Liver (tissue), 9 donors: Measurements from ENCODE around the gene MUL1. TPM values are rescaled to one million over a fixed set of nuclear protein-coding genes. Genes with fewer than 3 reads are reported as not detected.

Experiments used
- DNase-seq: peaks from one replicate; pipeline ENCODE4 v3.0.0-alpha.2; 2017; ENCODE audit warnings: low spot score
- H3K27ac ChIP-seq, 2 donors: one replicate each; pipeline ENCODE4 v1.7.0; 2013; ENCODE audit warnings: inconsistent platforms in 2 of 2, low read length in 2 of 2, control low read depth in 1 of 2, low read depth in 1 of 2, mild to moderate bottlenecking in 1 of 2
- H3K27me3 ChIP-seq, 4 donors: one replicate each; pipeline versions ENCODE4 v1.6.1 to v1.7.0; 2013; ENCODE audit warnings: low read length in 3 of 4, inconsistent platforms in 1 of 4, mild to moderate bottlenecking in 1 of 4, moderate library complexity in 1 of 4; ENCODE audit not compliant: control insufficient read depth in 4 of 4, insufficient read depth in 4 of 4
- H3K36me3 ChIP-seq, 4 donors: one replicate each; pipeline versions ENCODE4 v1.6.1 to v1.7.0; 2013; ENCODE audit warnings: low read length in 3 of 4, mild to moderate bottlenecking in 3 of 4, low read depth in 1 of 4, moderate library complexity in 1 of 4; ENCODE audit not compliant: control insufficient read depth in 4 of 4, insufficient read depth in 3 of 4
- H3K4me1 ChIP-seq, 4 donors: one replicate each; pipeline versions ENCODE4 v1.6.1 to v1.7.0; 2013; ENCODE audit warnings: low read length in 3 of 4, mild to moderate bottlenecking in 3 of 4, moderate library complexity in 1 of 4; ENCODE audit not compliant: control insufficient read depth in 4 of 4, insufficient read depth in 4 of 4
- H3K4me3 ChIP-seq, 3 donors: one replicate each; pipeline versions ENCODE4 v1.6.1 to v1.7.0; 2013; ENCODE audit warnings: low read length in 3 of 3, control low read depth in 1 of 3, low read depth in 1 of 3, mild to moderate bottlenecking in 1 of 3
- H3K9ac ChIP-seq, 2 donors: one replicate each; pipeline ENCODE4 v1.7.0; 2013; ENCODE audit warnings: low read length in 2 of 2, mild to moderate bottlenecking in 2 of 2, moderate library complexity in 2 of 2, control low read depth in 1 of 2, low read depth in 1 of 2
- H3K9me3 ChIP-seq, 4 donors: one replicate each; pipeline versions ENCODE4 v1.6.1 to v1.7.0; 2013; ENCODE audit warnings: low read length in 3 of 4; ENCODE audit not compliant: control insufficient read depth in 4 of 4
- CTCF ChIP-seq: fragments of 150-350 bp; IDR thresholded peaks from 2 replicates; pipeline ENCODE4 v1.5.1; 2017; ENCODE audit warnings: improper control_type of control experiment, low read depth, low read length; ENCODE audit not compliant: missing input control
- EGR1 ChIP-seq, 2 donors: IDR thresholded peaks; 2 replicates each; pipeline ENCODE4 v1.6.1; 2016 to 2018; ENCODE audit warnings: antibody characterized with exemption in 2 of 2, low read depth in 2 of 2
- FOXA2 ChIP-seq: IDR thresholded peaks from 2 replicates; pipeline ENCODE4 v1.6.1; 2016; ENCODE audit warnings: antibody characterized with exemption
- GABPA ChIP-seq, 2 donors: IDR thresholded peaks in 1 of 2; conservative IDR thresholded peaks in 1 of 2; 2 replicates each; pipeline ENCODE4 v1.6.1; 2016; ENCODE audit warnings: antibody characterized with exemption in 2 of 2, mild to moderate bottlenecking in 1 of 2, moderate library complexity in 1 of 2
- HNF4A ChIP-seq, 2 donors: conservative IDR thresholded peaks; 2 replicates each; pipeline ENCODE4 v1.6.1; 2016; ENCODE audit warnings: antibody characterized with exemption in 2 of 2, mild to moderate bottlenecking in 2 of 2
- HNF4G ChIP-seq: IDR thresholded peaks from 2 replicates; pipeline ENCODE4 v1.6.1; 2016; ENCODE audit warnings: antibody characterized with exemption
- JUND ChIP-seq, 2 donors: IDR thresholded peaks; 2 replicates each; pipeline ENCODE4 v1.6.1; 2016; ENCODE audit warnings: antibody characterized with exemption in 2 of 2
- NR2F2 ChIP-seq: IDR thresholded peaks from 2 replicates; pipeline ENCODE4 v1.6.1; 2016; ENCODE audit warnings: antibody characterized with exemption
- RAD21 ChIP-seq, 2 donors: IDR thresholded peaks; 2 replicates each; pipeline ENCODE4 v1.6.1; 2016; ENCODE audit warnings: antibody characterized with exemption in 2 of 2, mild to moderate bottlenecking in 2 of 2
- REST ChIP-seq: IDR thresholded peaks from 2 replicates; pipeline ENCODE4 v1.6.1; 2016; ENCODE audit warnings: antibody characterized with exemption, mild to moderate bottlenecking
- RXRA ChIP-seq, 2 donors: IDR thresholded peaks; 2 replicates each; pipeline ENCODE4 v1.6.1; 2017 to 2018; ENCODE audit warnings: antibody characterized with exemption in 2 of 2, mild to moderate bottlenecking in 1 of 2
- SP1 ChIP-seq: IDR thresholded peaks from 2 replicates; pipeline ENCODE4 v1.6.1; 2018; ENCODE audit warnings: antibody characterized with exemption, mild to moderate bottlenecking
- TAF1 ChIP-seq: conservative IDR thresholded peaks from 2 replicates; pipeline ENCODE4 v1.6.1; 2016; ENCODE audit warnings: antibody characterized with exemption, mild to moderate bottlenecking
- YY1 ChIP-seq: IDR thresholded peaks from 2 replicates; pipeline ENCODE4 v1.6.1; 2016; ENCODE audit warnings: antibody characterized with exemption, mild to moderate bottlenecking
- ZBTB33 ChIP-seq: IDR thresholded peaks from 2 replicates; pipeline ENCODE4 v1.6.1; 2016; ENCODE audit warnings: antibody characterized with exemption
- WGBS: extraction: QIAGEN DNeasy Blood & Tissue Kit; methylation state at CpG from one replicate; pipeline ENCODE4 v1.1.7; 2013; 5-methylcytosine and 5-hydroxymethylcytosine counted together
- polyA plus RNA-seq, 2 donors: library from polyadenylated mRNA; stranded (reverse) in 1 of 2; unstranded in 1 of 2; fragments of 200-250 nt in 1 of 2; fragments of >200 nt in 1 of 2; fragmentation: Nextera tagmentation in 1 of 2; extraction: Ambion mirVana in 1 of 2; gene quantifications; one replicate each; pipeline versions ENCODE4 v1.2.1 to v1.2.3, GENCODE V29; 2013 to 2015
- total RNA-seq, 2 donors: library from RNA; depleted of rRNA; stranded (reverse); fragments of >200 nt; gene quantifications; one replicate each; pipeline ENCODE4 v1.2.3, GENCODE V29; 2014
- TF ChIP-seq, protein P1 (sequence below): IDR thresholded peaks from 2 replicates; pipeline ENCODE4 v1.6.1; 2016; ENCODE audit warnings: antibody characterized with exemption
- donor health status: healthy.
- donor health status: healthy.
- donor health status: healthy.
- donor health status: healthy.
- donor health status: healthy.

MUL1 gene
- total and polyA plus RNA-seq, 4 donors = 9.5 to 19.4 (median 16.8) TPM

GRCh38 chr1:20478057-20478635 lies 29.8 kb downstream of the MUL1 start:
- Histone ChIP-seq H3K27ac (peak overlapping the region; percentile 85 to 86), H3K9me3 (no peaks in the 10 kb centered on the region), H3K9ac (peak overlapping the region in 1 of 2 donors; percentile 8), H3K36me3 (no peaks in the 10 kb centered on the region), H3K27me3 (no peaks in the 10 kb centered on the region), H3K4me1 (peaks cover 32 to 91% (median 78%) of the 10 kb centered on the region in 4 donors), H3K4me3 (no peak overlapping the region)
- TF ChIP-seq SP1 (peak; percentile 58), JUND (IDR thresholded peaks at IDR 0.05) (no peak), NR2F2 (no peak), YY1 (peak; percentile 49), CTCF (no peak), HNF4G (peak; percentile 59), RAD21 (IDR thresholded peaks at IDR 0.05) (no peak), GABPA (IDR thresholded peaks at IDR 0.05 in 1 of 2, conservative IDR thresholded peaks at IDR 0.05 in 1 of 2) (no peak), HNF4A (conservative IDR thresholded peaks at IDR 0.05) (peak; percentile 81 to 85)
- DNase-seq = no peak
- WGBS = 31% methylated on average over 5 of the region's 5 CpGs

- Histone ChIP-seq H3K4me1 (peaks cover 32 to 87% (median 72%) of the 10 kb centered on the region in 4 donors), H3K4me3 (no peak overlapping the region), H3K9ac (peak overlapping the region; percentile 8 to 14), H3K9me3 (no peaks in the 10 kb centered on the region), H3K27ac (peak overlapping the region; percentile 85 to 86), H3K36me3 (no peaks in the 10 kb centered on the region), H3K27me3 (no peaks in the 10 kb centered on the region)
- DNase-seq = peak; percentile 41
- WGBS = 20% methylated on average over 10 of the region's 10 CpGs
- TF ChIP-seq REST (no peak), EGR1 (IDR thresholded peaks at IDR 0.05; ENCODE audit: low read depth in 2 of 2) (no peak), YY1 (peak; percentile 61), SP1 (peak; percentile 67), CTCF (no peak), FOXA2 (no peak), TAF1 (no peak), HNF4A (conservative IDR thresholded peaks at IDR 0.05) (peak; percentile 79 to 86), NR2F2 (peak; percentile 68), ZBTB33 (no peak), GABPA (IDR thresholded peaks at IDR 0.05 in 1 of 2, conservative IDR thresholded peaks at IDR 0.05 in 1 of 2) (peak in 1 of 2 donors; percentile 24), RXRA (IDR thresholded peaks at IDR 0.05) (peak; percentile 87 to 96), HNF4G (peak; percentile 15), JUND (IDR thresholded peaks at IDR 0.05) (no peak)
- TF ChIP-seq, protein P1, sequence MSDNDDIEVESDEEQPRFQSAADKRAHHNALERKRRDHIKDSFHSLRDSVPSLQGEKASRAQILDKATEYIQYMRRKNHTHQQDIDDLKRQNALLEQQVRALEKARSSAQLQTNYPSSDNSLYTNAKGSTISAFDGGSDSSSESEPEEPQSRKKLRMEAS = no peak
Measured at GRCh38 chr1:20477348-20478056, 30.4 kb downstream of the MUL1 start.
